BLaER1 (cell line): ENCODE results near the gene BSND.

Source experiments
- H3K27ac ChIP-seq: shearing (Covaris generic); formaldehyde crosslinking; 2 replicates; pipeline ENCODE4 v1.8.1; 2022
- H3K27me3 ChIP-seq: shearing (Covaris generic); formaldehyde crosslinking; 2 replicates; pipeline ENCODE4 v1.8.1; 2022
- H3K36me3 ChIP-seq: shearing (Covaris generic); formaldehyde crosslinking; 2 replicates; pipeline ENCODE4 v1.8.1; 2022
- H3K4me1 ChIP-seq: shearing (Covaris generic); formaldehyde crosslinking; 2 replicates; pipeline ENCODE4 v1.8.1; 2022
- H3K4me2 ChIP-seq: shearing (Covaris generic); formaldehyde crosslinking; 2 replicates; pipeline ENCODE4 v1.8.1; 2022
- H3K4me3 ChIP-seq: shearing (Covaris generic); formaldehyde crosslinking; 2 replicates; pipeline ENCODE4 v1.8.1; 2022
- H3K9ac ChIP-seq: shearing (Covaris generic); formaldehyde crosslinking; 2 replicates; pipeline ENCODE4 v1.8.1; 2022
- H3K9me3 ChIP-seq: shearing (Covaris generic); formaldehyde crosslinking; 2 replicates; pipeline ENCODE4 v1.8.1; 2022
- H4K20me1 ChIP-seq: shearing (Covaris generic); formaldehyde crosslinking; 2 replicates; pipeline ENCODE4 v1.8.1; 2022
- Cebpa-rat ChIP-seq: shearing (Covaris generic); IDR thresholded peaks from 2 replicates; pipeline ENCODE4 v1.8.1; 2022

Gene BSND

GRCh38 chr1:55059302-55060132 is 60.8 kb downstream of the BSND start:
- TF ChIP-seq Cebpa-rat, result no peak
- Histone ChIP-seq H3K27ac (no peak overlapping the region), H3K9me3 (no peaks in the 10 kb centered on the region), H3K36me3 (no peaks in the 10 kb centered on the region), H3K4me2 (no peak overlapping the region), H3K4me1 (peaks cover 4% of the 10 kb centered on the region; the same call in 1 of the 2 replicates), H4K20me1 (no peaks in the 10 kb centered on the region), H3K27me3 (no peaks in the 10 kb centered on the region), H3K4me3 (no peak overlapping the region), H3K9ac (no peak overlapping the region)

- Histone ChIP-seq H3K4me3 (no peak overlapping the region), H3K36me3 (no peaks in the 10 kb centered on the region)
- no peak for TF ChIP-seq Cebpa-rat
These were observed 61.6 kb downstream of the BSND start for GRCh38 chr1:55060133-55060999.

GRCh38 chr1:55061000-55061705 is 62.4 kb downstream of the BSND start:
- Histone ChIP-seq H3K27me3 (no peaks in the 10 kb centered on the region), H4K20me1 (0 out of 2 replicates have a peak, but pooled peaks cover 9% of the 10 kb centered on the region)
- TF ChIP-seq Cebpa-rat, result no peak

More at GRCh38 chr1:55060133-55060999, 61.6 kb downstream of the BSND start:
- Histone ChIP-seq H3K9me3 (no peaks in the 10 kb centered on the region), H3K4me2 (no peak overlapping the region), H3K27me3 (no peaks in the 10 kb centered on the region), H3K4me1 (peaks cover 4% of the 10 kb centered on the region; the same call in 1 of the 2 replicates), H4K20me1 (0 out of 2 replicates have a peak, but pooled peaks cover 7% of the 10 kb centered on the region), H3K9ac (no peak overlapping the region), H3K27ac (no peak overlapping the region)

More at GRCh38 chr1:55061000-55061705, 62.4 kb downstream of the BSND start:
- Histone ChIP-seq H3K4me2 (no peak overlapping the region), H3K27ac (no peak overlapping the region), H3K9ac (no peak overlapping the region), H3K4me1 (peaks cover 4% of the 10 kb centered on the region; the same call in 1 of the 2 replicates), H3K36me3 (peaks cover 5% of the 10 kb centered on the region), H3K4me3 (no peak overlapping the region), H3K9me3 (no peaks in the 10 kb centered on the region)
